SK-N-SH (cell line): ENCODE measurements around the gene FERMT1.

Experiments
- ELF1 ChIP-seq: IDR thresholded peaks from 2 replicates; pipeline ENCODE4 v1.4.0; 2012
- EP300 ChIP-seq, 2 experiments: IDR thresholded peaks; 2 replicates each; pipeline versions ENCODE4 v1.4.0 to v1.6.1; 2012; ENCODE audit warnings: borderline replicate concordance in 1 of 2, low read depth in 1 of 2, low read length in 1 of 2
- GABPA ChIP-seq: IDR thresholded peaks from 2 replicates; pipeline ENCODE4 v1.4.0; 2012; ENCODE audit warnings: low read depth, mild to moderate bottlenecking
- GATA2 ChIP-seq: sonication (generic); formaldehyde crosslinking; IDR thresholded peaks from 2 replicates; pipeline ENCODE4 v1.5.0; 2020; ENCODE audit warnings: mild to moderate bottlenecking, missing genetic modification reagents
- NFIC ChIP-seq: IDR thresholded peaks from 2 replicates; pipeline ENCODE4 v1.4.0; 2012; ENCODE audit warnings: borderline replicate concordance
- POLR2AphosphoS5 ChIP-seq: IDR thresholded peaks from 2 replicates; pipeline ENCODE4 v1.6.1; 2012; ENCODE audit warnings: low read depth, low read length
- REST ChIP-seq: IDR thresholded peaks from 2 replicates; pipeline ENCODE4 v1.6.1; 2012; ENCODE audit warnings: mild to moderate bottlenecking, low read depth, low read length, moderate library complexity
- SIN3A ChIP-seq: IDR thresholded peaks from 2 replicates; pipeline ENCODE4 v1.6.1; 2012; ENCODE audit warnings: low read depth, mild to moderate bottlenecking, low read length, moderate library complexity, borderline replicate concordance
- TAF1 ChIP-seq: IDR thresholded peaks from 2 replicates; pipeline ENCODE4 v1.6.1; 2012; ENCODE audit warnings: low read depth, mild to moderate bottlenecking, low read length, moderate library complexity, borderline replicate concordance
- USF2 ChIP-seq: fragments of 150-350 bp; IDR thresholded peaks from 2 replicates; pipeline ENCODE4 v1.6.1; 2017; ENCODE audit warnings: antibody characterized with exemption, low read length, low read depth, borderline replicate concordance
- TF ChIP-seq, protein P1 (sequence below): fragments of 200-600 bp; sonication (generic); IDR thresholded peaks from 2 replicates; pipeline ENCODE4 v1.6.1; 2017; ENCODE audit warnings: antibody characterized with exemption, mild to moderate bottlenecking, moderate library complexity

GRCh38 chr20:6126846-6127245 lies 4.0 kb upstream of the FERMT1 start:
- TF ChIP-seq, protein P1, sequence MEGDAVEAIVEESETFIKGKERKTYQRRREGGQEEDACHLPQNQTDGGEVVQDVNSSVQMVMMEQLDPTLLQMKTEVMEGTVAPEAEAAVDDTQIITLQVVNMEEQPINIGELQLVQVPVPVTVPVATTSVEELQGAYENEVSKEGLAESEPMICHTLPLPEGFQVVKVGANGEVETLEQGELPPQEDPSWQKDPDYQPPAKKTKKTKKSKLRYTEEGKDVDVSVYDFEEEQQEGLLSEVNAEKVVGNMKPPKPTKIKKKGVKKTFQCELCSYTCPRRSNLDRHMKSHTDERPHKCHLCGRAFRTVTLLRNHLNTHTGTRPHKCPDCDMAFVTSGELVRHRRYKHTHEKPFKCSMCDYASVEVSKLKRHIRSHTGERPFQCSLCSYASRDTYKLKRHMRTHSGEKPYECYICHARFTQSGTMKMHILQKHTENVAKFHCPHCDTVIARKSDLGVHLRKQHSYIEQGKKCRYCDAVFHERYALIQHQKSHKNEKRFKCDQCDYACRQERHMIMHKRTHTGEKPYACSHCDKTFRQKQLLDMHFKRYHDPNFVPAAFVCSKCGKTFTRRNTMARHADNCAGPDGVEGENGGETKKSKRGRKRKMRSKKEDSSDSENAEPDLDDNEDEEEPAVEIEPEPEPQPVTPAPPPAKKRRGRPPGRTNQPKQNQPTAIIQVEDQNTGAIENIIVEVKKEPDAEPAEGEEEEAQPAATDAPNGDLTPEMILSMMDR, result no peak
- TF ChIP-seq GATA2 (CRISPR knock-in tag), result no peak
- TF ChIP-seq GABPA, result no peak
- no peak for TF ChIP-seq NFIC
- TF ChIP-seq SIN3A, result no peak
- no peak for TF ChIP-seq USF2
- TF ChIP-seq POLR2AphosphoS5, result no peak
- TF ChIP-seq EP300 (IDR thresholded peaks at IDR 0.05; ENCODE audit: borderline replicate concordance in 1 of 2, low read depth in 1 of 2, low read length in 1 of 2), result no peak
- TF ChIP-seq REST, result no peak
- TF ChIP-seq TAF1, result no peak
- no peak for TF ChIP-seq ELF1
